ENCODE measurements around the gene PPP1R7. TPM values are rescaled to one million over a fixed set of nuclear protein-coding genes. Genes with fewer than 3 reads are reported as not detected.

The PPP1R7 gene
- total RNA-seq, 3 donors from 2014 or later (not counting 1 experiment from before 2014, with no cell fraction given): 57.8 to 66.3 (median 60.4) TPM

DNA sequence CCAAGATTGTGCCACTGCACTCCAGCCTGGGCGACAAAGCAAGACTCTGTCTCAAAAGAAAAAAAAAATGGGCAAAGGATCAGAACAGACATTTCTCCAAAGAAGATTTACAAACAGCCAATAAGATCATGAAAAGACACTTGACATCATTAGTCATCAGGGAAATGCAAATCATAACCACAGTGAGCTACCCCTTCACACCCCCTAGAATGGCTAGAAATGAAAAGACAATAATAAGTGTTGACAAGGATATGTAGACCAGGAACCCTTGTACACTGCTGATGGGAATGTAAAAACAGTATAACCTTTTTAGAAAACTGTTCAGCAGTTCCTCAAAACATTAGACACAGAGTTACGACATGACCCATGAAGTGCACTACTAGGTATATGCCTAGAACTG lies 29.8 kb upstream of the PPP1R7 start:
- Histone ChIP-seq H3K4me3 (ENCODE audit: low read length) (no peak overlapping the region), H3K4me1 (ENCODE audit: control insufficient read depth, insufficient read depth, low read length) (no peaks in the 10 kb centered on the region), H3K27ac (ENCODE audit: low read length) (no peak overlapping the region), H3K27me3 (ENCODE audit: control insufficient read depth, insufficient read depth, low read length) (no peaks in the 10 kb centered on the region), H3K9me3 (ENCODE audit: control insufficient read depth, insufficient read depth, low read length) (no peaks in the 10 kb centered on the region), H3K36me3 (ENCODE audit: control insufficient read depth, insufficient read depth, low read length) (peaks cover 7% of the 10 kb centered on the region)
- Mint-ChIP-seq H3K4me3 (no peak overlapping the region), H3K4me1 (no peaks in the 10 kb centered on the region), H3K27me3 (ENCODE audit: low read depth in 2 of 2) (no peaks in the 10 kb centered on the region), H3K27ac (no peak overlapping the region), H3K36me3 (no peaks in the 10 kb centered on the region), H3K9me3 (no peaks in the 10 kb centered on the region)
- intact Hi-C loops (cut with micrococcal nuclease): no loop called here
- DNase-seq (no peak), ATAC-seq (no peak)
- 100% methylated on average over 2 of the region's 2 CpGs for WGBS (ENCODE audit: insufficient coverage)
- TF ChIP-seq, protein P1, sequence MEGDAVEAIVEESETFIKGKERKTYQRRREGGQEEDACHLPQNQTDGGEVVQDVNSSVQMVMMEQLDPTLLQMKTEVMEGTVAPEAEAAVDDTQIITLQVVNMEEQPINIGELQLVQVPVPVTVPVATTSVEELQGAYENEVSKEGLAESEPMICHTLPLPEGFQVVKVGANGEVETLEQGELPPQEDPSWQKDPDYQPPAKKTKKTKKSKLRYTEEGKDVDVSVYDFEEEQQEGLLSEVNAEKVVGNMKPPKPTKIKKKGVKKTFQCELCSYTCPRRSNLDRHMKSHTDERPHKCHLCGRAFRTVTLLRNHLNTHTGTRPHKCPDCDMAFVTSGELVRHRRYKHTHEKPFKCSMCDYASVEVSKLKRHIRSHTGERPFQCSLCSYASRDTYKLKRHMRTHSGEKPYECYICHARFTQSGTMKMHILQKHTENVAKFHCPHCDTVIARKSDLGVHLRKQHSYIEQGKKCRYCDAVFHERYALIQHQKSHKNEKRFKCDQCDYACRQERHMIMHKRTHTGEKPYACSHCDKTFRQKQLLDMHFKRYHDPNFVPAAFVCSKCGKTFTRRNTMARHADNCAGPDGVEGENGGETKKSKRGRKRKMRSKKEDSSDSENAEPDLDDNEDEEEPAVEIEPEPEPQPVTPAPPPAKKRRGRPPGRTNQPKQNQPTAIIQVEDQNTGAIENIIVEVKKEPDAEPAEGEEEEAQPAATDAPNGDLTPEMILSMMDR (IDR thresholded peaks at IDR 0.05): no peak

DNA sequence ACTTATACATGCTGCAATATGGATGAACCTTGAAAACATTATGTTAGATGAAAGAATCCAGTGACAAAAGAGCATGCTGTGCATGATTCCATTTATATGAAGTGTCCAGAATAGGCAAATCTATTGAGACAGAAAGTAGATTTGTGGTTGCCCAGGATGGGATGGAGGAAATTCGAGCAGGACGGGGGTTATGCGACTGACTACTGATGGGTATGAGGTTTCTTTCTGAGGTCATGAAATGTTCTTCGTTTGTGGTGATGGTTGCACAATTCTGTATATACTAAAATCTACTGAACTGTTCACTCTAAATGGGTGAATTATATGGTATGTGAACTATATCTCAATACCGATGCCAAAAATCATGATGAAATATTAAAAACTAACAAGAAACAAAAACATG lies 29.3 kb upstream of the PPP1R7 start:
- H3K4me1 Mint-ChIP-seq: no peaks in the 10 kb centered on the region
- H3K4me1 ChIP-seq (ENCODE audit: control insufficient read depth, insufficient read depth, low read length): peaks cover 4% of the 10 kb centered on the region
- no peak overlapping the region for H3K27ac Mint-ChIP-seq
- WGBS (ENCODE audit: insufficient coverage): 91% methylated on average over 3 of the region's 5 CpGs
- H3K27me3 ChIP-seq (ENCODE audit: control insufficient read depth, insufficient read depth, low read length): no peaks in the 10 kb centered on the region
- TF ChIP-seq, protein P1 (IDR thresholded peaks at IDR 0.05): no peak
- no peaks in the 10 kb centered on the region for H3K9me3 ChIP-seq (ENCODE audit: control insufficient read depth, insufficient read depth, low read length)
- no peak overlapping the region for H3K27ac ChIP-seq (ENCODE audit: low read length)
- H3K4me3 ChIP-seq (ENCODE audit: low read length): no peak overlapping the region
- intact Hi-C loops (cut with micrococcal nuclease): no loop called here
- H3K36me3 Mint-ChIP-seq: no peaks in the 10 kb centered on the region
- no peak overlapping the region for H3K4me3 Mint-ChIP-seq
- ATAC-seq (no peak), DNase-seq (no peak)
- H3K36me3 ChIP-seq (ENCODE audit: control insufficient read depth, insufficient read depth, low read length): peaks cover 7% of the 10 kb centered on the region
- H3K9me3 Mint-ChIP-seq: no peaks in the 10 kb centered on the region
- no peaks in the 10 kb centered on the region for H3K27me3 Mint-ChIP-seq (ENCODE audit: low read depth in 2 of 2)

DNA sequence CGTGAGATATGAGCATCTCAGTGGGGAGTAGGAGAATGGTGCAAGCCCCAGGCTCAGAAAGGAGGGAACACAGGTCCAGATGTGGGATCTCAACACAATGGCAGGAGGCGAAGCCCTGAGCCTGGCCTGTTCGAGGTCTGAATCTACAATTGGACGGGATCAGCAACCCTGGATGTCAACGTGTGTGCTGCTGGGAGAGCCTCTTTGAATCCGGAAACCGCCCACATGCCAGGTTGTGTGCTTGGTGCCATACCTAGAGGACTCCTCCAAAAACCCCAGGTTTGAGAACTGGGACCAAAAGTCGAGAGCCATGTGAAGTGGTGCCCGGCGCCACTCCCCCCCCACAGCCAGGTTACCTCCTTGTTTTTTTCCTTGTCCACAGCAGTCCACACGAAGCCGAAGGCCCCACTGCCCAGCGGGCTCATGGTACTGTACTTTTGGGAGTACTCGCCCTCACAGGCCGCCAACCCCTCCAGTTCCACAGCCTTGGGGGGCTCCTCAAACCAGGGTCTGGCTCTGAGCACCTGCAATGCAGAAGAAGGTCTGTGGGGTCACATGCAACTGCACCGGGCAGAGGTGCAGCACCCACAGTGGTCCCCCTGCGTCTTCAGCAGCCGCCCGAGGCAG lies 27.8 kb upstream of the PPP1R7 start:
- H3K4me3 Mint-ChIP-seq: no peak overlapping the region
- Histone ChIP-seq H3K9me3 (ENCODE audit: control insufficient read depth, insufficient read depth, low read length) (no peaks in the 10 kb centered on the region), H3K27me3 (ENCODE audit: control insufficient read depth, insufficient read depth, low read length) (no peaks in the 10 kb centered on the region), H3K4me1 (ENCODE audit: control insufficient read depth, insufficient read depth, low read length) (peaks cover 13% of the 10 kb centered on the region), H3K36me3 (ENCODE audit: control insufficient read depth, insufficient read depth, low read length) (peaks cover 7% of the 10 kb centered on the region), H3K4me3 (ENCODE audit: low read length) (no peak overlapping the region), H3K27ac (ENCODE audit: low read length) (no peak overlapping the region)
- ATAC-seq: no peak
- no peaks in the 10 kb centered on the region for H3K36me3 Mint-ChIP-seq
- DNase-seq: no peak
- no peaks in the 10 kb centered on the region for H3K27me3 Mint-ChIP-seq (ENCODE audit: low read depth in 2 of 2)
- WGBS (ENCODE audit: insufficient coverage): 97% methylated on average over 19 of the region's 19 CpGs
- H3K27ac Mint-ChIP-seq: no peak overlapping the region
- TF ChIP-seq, protein P1 (IDR thresholded peaks at IDR 0.05): no peak
- H3K4me1 Mint-ChIP-seq: no peaks in the 10 kb centered on the region
- intact Hi-C loops (cut with micrococcal nuclease): no loop called here
- no peaks in the 10 kb centered on the region for H3K9me3 Mint-ChIP-seq
